ENCODE data around the gene FSTL4.

FSTL4 gene

GRCh38 chr5:133260715-133261114 is 351.6 kb downstream of the FSTL4 start:
- DNase-seq (ENCODE audit: low spot score): no peak

GRCh38 chr5:133259199-133259997 is 352.9 kb downstream of the FSTL4 start:
- no peak for DNase-seq (ENCODE audit: low spot score)

GRCh38 chr5:133257977-133258376 is 354.4 kb downstream of the FSTL4 start:
- DNase-seq (ENCODE audit: low spot score): no peak

- DNase-seq (ENCODE audit: low spot score): no peak
Measured at GRCh38 chr5:133256276-133256675, 356.1 kb downstream of the FSTL4 start.

GRCh38 chr5:133254803-133255202 is 357.5 kb downstream of the FSTL4 start:
- no peak for DNase-seq (ENCODE audit: low spot score)

GRCh38 chr5:133253671-133254070 is 358.7 kb downstream of the FSTL4 start:
- DNase-seq (ENCODE audit: low spot score): no peak

- no peak for DNase-seq (ENCODE audit: low spot score)
Measured at GRCh38 chr5:133253070-133253469, 359.3 kb downstream of the FSTL4 start.

GRCh38 chr5:133252133-133252480 is 360.2 kb downstream of the FSTL4 start:
- DNase-seq (ENCODE audit: low spot score): no peak

- DNase-seq (ENCODE audit: low spot score): no peak
Measured at GRCh38 chr5:133251296-133252132, 360.8 kb downstream of the FSTL4 start.

GRCh38 chr5:133250527-133250926 is 361.8 kb downstream of the FSTL4 start:
- DNase-seq (ENCODE audit: low spot score): no peak

- DNase-seq (ENCODE audit: low spot score): no peak
Measured at GRCh38 chr5:133249593-133249992, 362.7 kb downstream of the FSTL4 start.

GRCh38 chr5:133247881-133248624 is 364.3 kb downstream of the FSTL4 start:
- no peak for DNase-seq (ENCODE audit: low spot score)

- DNase-seq (ENCODE audit: low spot score): no peak
Measured at GRCh38 chr5:133247151-133247709, 365.1 kb downstream of the FSTL4 start.

- DNase-seq (ENCODE audit: low spot score): no peak
Measured at GRCh38 chr5:133246376-133247150, 365.8 kb downstream of the FSTL4 start.

- DNase-seq (ENCODE audit: low spot score): no peak
Measured at GRCh38 chr5:133246053-133246370, 366.3 kb downstream of the FSTL4 start.

- DNase-seq (ENCODE audit: low spot score): no peak
Measured at GRCh38 chr5:133245191-133246052, 366.9 kb downstream of the FSTL4 start.

- no peak for DNase-seq (ENCODE audit: low spot score)
Measured at GRCh38 chr5:133244242-133244641, 368.1 kb downstream of the FSTL4 start.

- DNase-seq (ENCODE audit: low spot score): no peak
Measured at GRCh38 chr5:133243196-133243595, 369.1 kb downstream of the FSTL4 start.

- DNase-seq (ENCODE audit: low spot score): no peak
Measured at GRCh38 chr5:133242221-133242835, 370.0 kb downstream of the FSTL4 start.

Measured in globus pallidus (tissue), 1 donor.